NB4 (cell line): ENCODE data around the gene PAPOLB.

Experiments used
- DNase-seq: peaks from one replicate; pipeline ENCODE4 v3.0.0; 2010; ENCODE audit warnings: low read depth
- H3K4me3 ChIP-seq: one replicate; pipeline ENCODE4 v1.5.1; 2011; ENCODE audit warnings: mild to moderate bottlenecking, low read depth, low read length, moderate library complexity
- MYC ChIP-seq: IDR thresholded peaks from 2 replicates; pipeline ENCODE4 v1.6.1; 2011; ENCODE audit warnings: low read depth, low read length
- POLR2A ChIP-seq: IDR thresholded peaks from 2 replicates; pipeline ENCODE4 v1.6.1; 2011; ENCODE audit warnings: mild to moderate bottlenecking; ENCODE audit not compliant: insufficient read length; ENCODE audit errors: extremely low read depth
- TF ChIP-seq, protein P1 (sequence below): IDR thresholded peaks from one replicate; pipeline ENCODE4 v1.5.1; 2012; ENCODE audit warnings: low read depth, low read length
- TF ChIP-seq, protein P2 (sequence below): IDR thresholded peaks from 2 replicates; pipeline ENCODE4 v1.6.1; 2011; ENCODE audit warnings: low read depth, low read length

Gene PAPOLB

DNA sequence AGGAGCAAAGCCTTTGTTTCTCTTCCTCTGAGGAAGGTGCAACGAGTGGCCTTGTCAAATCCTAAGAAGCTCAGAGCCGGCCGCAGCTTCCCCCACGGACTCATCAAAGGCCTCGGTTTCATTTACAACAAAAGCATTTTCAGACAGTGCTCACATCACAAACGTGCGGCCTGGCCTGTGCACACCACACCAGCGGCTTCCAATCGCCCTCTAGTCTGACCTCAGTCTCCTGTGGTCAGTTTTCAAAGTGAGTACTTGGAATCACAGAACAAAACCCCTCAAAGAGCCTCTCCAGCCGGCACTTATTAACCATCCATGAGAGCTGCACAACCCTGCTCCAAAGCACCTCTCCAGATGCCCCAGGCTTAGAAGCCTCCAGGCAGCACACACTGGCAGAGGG lies 18.4 kb upstream of the PAPOLB start:
- no peak overlapping the region for H3K4me3 ChIP-seq
- TF ChIP-seq, protein P1, sequence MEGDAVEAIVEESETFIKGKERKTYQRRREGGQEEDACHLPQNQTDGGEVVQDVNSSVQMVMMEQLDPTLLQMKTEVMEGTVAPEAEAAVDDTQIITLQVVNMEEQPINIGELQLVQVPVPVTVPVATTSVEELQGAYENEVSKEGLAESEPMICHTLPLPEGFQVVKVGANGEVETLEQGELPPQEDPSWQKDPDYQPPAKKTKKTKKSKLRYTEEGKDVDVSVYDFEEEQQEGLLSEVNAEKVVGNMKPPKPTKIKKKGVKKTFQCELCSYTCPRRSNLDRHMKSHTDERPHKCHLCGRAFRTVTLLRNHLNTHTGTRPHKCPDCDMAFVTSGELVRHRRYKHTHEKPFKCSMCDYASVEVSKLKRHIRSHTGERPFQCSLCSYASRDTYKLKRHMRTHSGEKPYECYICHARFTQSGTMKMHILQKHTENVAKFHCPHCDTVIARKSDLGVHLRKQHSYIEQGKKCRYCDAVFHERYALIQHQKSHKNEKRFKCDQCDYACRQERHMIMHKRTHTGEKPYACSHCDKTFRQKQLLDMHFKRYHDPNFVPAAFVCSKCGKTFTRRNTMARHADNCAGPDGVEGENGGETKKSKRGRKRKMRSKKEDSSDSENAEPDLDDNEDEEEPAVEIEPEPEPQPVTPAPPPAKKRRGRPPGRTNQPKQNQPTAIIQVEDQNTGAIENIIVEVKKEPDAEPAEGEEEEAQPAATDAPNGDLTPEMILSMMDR, result no peak
- TF ChIP-seq, protein P2, sequence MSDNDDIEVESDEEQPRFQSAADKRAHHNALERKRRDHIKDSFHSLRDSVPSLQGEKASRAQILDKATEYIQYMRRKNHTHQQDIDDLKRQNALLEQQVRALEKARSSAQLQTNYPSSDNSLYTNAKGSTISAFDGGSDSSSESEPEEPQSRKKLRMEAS, result no peak
- no peak for TF ChIP-seq MYC
- TF ChIP-seq POLR2A, result no peak
- DNase-seq, result no peak

DNA sequence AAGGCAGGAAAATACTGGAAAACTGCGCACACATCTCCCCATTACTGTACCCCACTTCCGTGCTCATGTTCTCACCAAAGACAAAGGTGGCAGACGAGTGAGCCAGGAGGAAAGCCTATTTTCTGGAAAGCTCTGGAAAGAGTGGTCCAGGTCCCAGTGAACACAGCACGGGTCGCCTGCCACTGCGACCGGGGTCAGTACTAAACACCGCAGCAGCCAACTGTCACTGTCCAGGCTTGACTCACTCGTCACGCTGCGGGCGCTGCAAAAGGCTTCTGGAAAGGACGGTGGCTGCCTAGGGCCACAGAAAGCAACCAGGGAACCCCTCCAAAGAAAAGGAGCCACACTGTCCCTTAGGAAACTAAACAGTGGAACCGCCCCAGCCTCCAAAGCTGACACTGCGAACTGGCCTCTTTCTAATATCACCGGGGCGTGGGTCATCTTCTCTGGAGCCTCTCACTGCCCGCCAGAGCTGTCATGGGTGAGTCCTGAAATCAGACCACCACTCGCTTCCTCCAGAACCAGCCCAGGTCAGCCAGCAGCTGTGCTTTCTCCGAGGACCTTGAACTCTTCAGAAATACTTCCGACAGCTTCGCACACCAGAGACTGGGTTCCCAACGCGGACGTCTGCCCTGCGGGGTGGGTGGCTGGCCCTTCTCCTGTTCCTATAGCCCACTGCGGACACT lies 17.7 kb upstream of the PAPOLB start:
- TF ChIP-seq MYC (no peak), POLR2A (no peak)
- TF ChIP-seq, protein P1, result no peak
- TF ChIP-seq, protein P2, result no peak
- no peak overlapping the region for H3K4me3 ChIP-seq
- no peak for DNase-seq

DNA sequence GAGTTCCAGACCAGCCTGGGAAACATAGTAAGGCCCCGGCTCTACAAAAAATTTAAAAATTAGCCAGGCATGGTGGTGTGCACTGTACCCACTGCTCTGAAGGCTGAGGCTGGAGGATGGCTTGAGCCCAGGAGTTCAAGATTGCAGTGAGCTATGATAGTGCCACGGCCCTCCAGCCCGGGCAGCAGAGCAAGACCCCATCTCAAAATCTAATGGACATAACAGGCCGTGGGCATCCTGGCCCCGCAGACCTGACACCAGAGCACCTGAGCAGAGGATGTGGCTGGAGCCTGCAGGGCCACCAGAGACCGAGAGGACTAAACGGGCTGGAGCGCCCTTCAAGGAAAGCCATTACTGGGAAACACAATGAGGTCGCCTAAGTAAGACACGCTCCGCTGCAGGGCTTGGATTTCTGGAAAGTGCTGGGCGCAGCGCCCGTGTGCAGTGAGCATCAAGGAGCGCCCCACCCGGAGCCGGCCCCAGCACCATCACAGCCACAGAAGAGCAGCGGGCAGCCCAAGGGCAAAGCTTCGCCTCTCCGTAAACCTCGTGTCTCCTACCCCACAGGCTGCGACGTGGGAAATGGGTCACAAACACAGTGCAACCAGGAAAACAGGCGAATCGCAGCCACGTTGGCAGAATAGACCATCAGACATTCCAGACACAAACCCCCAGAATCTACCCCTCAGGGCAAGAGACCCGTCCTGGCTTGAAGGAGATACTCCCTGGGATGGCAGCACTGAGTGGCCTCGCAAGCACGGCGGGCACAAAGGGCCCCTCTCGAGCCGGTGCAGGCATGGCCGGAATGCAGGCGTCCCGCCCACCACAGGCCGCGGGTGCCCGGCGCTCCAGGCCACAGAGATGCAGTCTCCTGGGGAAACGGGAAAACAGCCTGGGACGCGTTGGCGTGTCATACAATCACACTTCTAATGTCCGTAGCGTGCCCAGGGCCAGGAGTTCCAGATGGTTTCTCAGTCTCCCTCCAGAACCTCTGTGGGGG lies 16.8 kb upstream of the PAPOLB start:
- no peak for DNase-seq
- TF ChIP-seq, protein P2, result no peak
- TF ChIP-seq MYC (no peak), POLR2A (no peak)
- TF ChIP-seq, protein P1, result no peak
- no peak overlapping the region for H3K4me3 ChIP-seq

DNA sequence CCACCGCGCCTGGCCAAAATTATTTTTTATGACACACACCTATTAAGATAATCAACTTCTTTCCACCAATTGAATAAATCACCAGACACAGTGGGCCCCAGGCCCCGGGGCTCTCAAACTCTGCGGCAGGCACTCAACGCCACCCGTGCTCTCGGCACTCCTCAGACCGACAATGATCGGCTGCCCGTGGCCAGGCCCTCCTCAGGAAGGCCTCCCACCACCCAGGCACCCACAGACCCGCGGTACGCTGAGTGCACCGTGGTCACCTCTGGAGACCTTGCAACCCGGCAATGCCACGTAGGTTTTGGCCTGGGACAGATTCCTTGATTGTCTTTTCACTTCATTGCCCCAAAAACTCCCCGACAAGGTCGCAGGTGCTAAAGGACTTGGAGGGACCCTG lies 14.8 kb upstream of the PAPOLB start:
- DNase-seq, result no peak
- TF ChIP-seq, protein P2, result no peak
- TF ChIP-seq POLR2A (no peak), MYC (no peak)
- TF ChIP-seq, protein P1, result no peak
- no peak overlapping the region for H3K4me3 ChIP-seq

DNA sequence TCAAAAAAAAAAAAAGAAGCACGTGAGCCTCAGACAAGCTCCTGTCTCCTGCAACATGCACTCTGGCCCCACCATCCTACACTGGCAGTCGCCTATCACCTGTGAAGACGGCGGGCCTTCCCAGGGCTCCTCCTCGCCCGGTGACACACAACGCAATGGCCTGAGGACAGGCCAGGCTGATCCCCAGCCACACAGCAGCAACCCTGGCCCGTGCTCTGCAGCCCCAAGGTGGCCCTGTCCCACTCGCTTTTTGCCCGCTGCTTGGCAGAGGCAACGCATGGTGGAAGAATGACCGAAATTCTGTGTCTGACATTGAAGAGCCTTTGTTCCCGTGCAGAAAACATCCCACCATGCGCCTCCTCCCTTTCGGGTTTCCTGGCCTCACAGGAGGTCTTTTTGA lies 13.6 kb upstream of the PAPOLB start:
- TF ChIP-seq POLR2A (no peak), MYC (no peak)
- TF ChIP-seq, protein P1, result no peak
- TF ChIP-seq, protein P2, result no peak
- DNase-seq, result no peak
- H3K4me3 ChIP-seq, result no peak overlapping the region
